Caco-2 (cell line): Measurements from ENCODE around the gene SLC39A12. TPM values are rescaled to one million over a fixed set of nuclear protein-coding genes. Genes with fewer than 3 reads are reported as not detected.

ENCODE experiments used
- BruUV-seq: library from RNA; stranded (reverse); fragments of 400-500 nt; replicated peaks from 2 replicates; lab custom pipeline; 2021; lab: Mats Ljungman, UMichigan
- CTCF ChIA-PET: fragments of 300-600 bp; sonication (Branson Sonifier 250); formaldehyde crosslinking; loops from one replicate; lab custom pipeline; 2022; ENCODE audit warnings: antibody characterized with exemption; lab: Charles Lee
- POLR2A ChIA-PET: fragments of 300-600 bp; sonication (Branson Sonifier 250); formaldehyde crosslinking; loops from one replicate; lab custom pipeline; 2022; ENCODE audit warnings: antibody characterized with exemption; lab: Charles Lee
- DNase-seq, 2 experiments: peaks; one replicate each; pipeline versions ENCODE4 v3.0.0 to v3.0.0-alpha.2; 2020 to 2022
- H3K27me3 ChIP-seq: replicated peaks from 2 replicates; pipeline ENCODE4 v1.6.0; 2011; ENCODE audit warnings: low read length; ENCODE audit not compliant: control insufficient read depth, insufficient read depth
- H3K36me3 ChIP-seq: 2 replicates; pipeline ENCODE4 v1.5.1; 2011; ENCODE audit warnings: low read length; ENCODE audit not compliant: control insufficient read depth, insufficient read depth
- H3K4me1 ChIP-seq: fragments of 250-450 bp; sonication (Bioruptor Pico); 2 replicates; pipeline ENCODE4 v1.5.1; 2020; ENCODE audit warnings: mild to moderate bottlenecking
- H3K4me3 ChIP-seq: 2 replicates; pipeline ENCODE4 v1.5.1; 2011; ENCODE audit warnings: low read depth, mild to moderate bottlenecking, control low read depth, low read length
- H3K9me3 ChIP-seq: fragments of 250-450 bp; sonication (Bioruptor Pico); 2 replicates; pipeline ENCODE4 v1.5.1; 2020; ENCODE audit warnings: mild to moderate bottlenecking, moderate library complexity
- H3K27ac Mint-ChIP-seq: one replicate; pipeline ENCODE4 v1.8.0; 2022; ENCODE audit warnings: mixed read lengths; ENCODE audit not compliant: unreplicated experiment
- H3K27me3 Mint-ChIP-seq: one replicate; pipeline ENCODE4 v1.8.0; 2022; ENCODE audit warnings: mixed read lengths; ENCODE audit not compliant: insufficient read depth, unreplicated experiment
- H3K36me3 Mint-ChIP-seq: one replicate; pipeline ENCODE4 v1.8.0; 2022; ENCODE audit warnings: mild to moderate bottlenecking, mixed read lengths; ENCODE audit not compliant: insufficient read depth, unreplicated experiment
- H3K4me1 Mint-ChIP-seq: one replicate; pipeline ENCODE4 v1.8.0; 2022; ENCODE audit warnings: low read depth, mixed read lengths; ENCODE audit not compliant: unreplicated experiment
- H3K4me3 Mint-ChIP-seq: one replicate; pipeline ENCODE4 v1.8.0; 2022; ENCODE audit warnings: mild to moderate bottlenecking, moderate library complexity, mixed read lengths; ENCODE audit not compliant: unreplicated experiment
- H3K9me3 Mint-ChIP-seq: one replicate; pipeline ENCODE4 v1.8.0; 2022; ENCODE audit warnings: mixed read lengths; ENCODE audit not compliant: unreplicated experiment
- intact Hi-C: fragments of 100-400 bp; cut with micrococcal nuclease; formaldehyde crosslinking; loops from one replicate; pipeline ENCODE4 v1.10.0; 2022; ENCODE audit not compliant: unreplicated experiment
- total RNA-seq: library from RNA; stranded (reverse); gene quantifications from 2 replicates; pipeline ENCODE4 v1.2.3, GENCODE V29; 2022
- TF ChIP-seq, protein P1 (sequence below), 2 experiments: fragments of 200-600 bp in 1 of 2; IDR thresholded peaks; 1 replicate in 1 of 2; 2 replicates in 1 of 2; pipeline versions ENCODE4 v1.5.1 to v1.8.0; 2011 to 2022; ENCODE audit warnings: antibody characterized with exemption in 1 of 2, control low read depth in 1 of 2, inconsistent platforms in 1 of 2, low read depth in 1 of 2, low read length in 1 of 2, mild to moderate bottlenecking in 1 of 2, moderate library complexity in 1 of 2; ENCODE audit not compliant: insufficient read depth in 1 of 2, severe bottlenecking in 1 of 2, unreplicated experiment in 1 of 2

SLC39A12 gene
- total RNA-seq, 1 experiment from 2014 or later = not detected

- no peak for DNase-seq
- no peak overlapping the region for H3K4me3 Mint-ChIP-seq
- no peak overlapping the region for H3K27ac Mint-ChIP-seq
- H3K4me3 ChIP-seq = no peak overlapping the region
- CTCF ChIA-PET = no interaction called here
- H3K36me3 Mint-ChIP-seq = no peaks in the 10 kb centered on the region
- intact Hi-C loops = loop anchor here (10.0 kb wide), 1 partner anchor 100 kb away; no protein-coding TSS in a partner anchor
- H3K36me3 ChIP-seq = no peaks in the 10 kb centered on the region
- POLR2A ChIA-PET = no interaction called here
- peaks cover 7% of the 10 kb centered on the region for H3K9me3 Mint-ChIP-seq
- no peaks in the 10 kb centered on the region for H3K4me1 Mint-ChIP-seq
- H3K9me3 ChIP-seq = no peaks in the 10 kb centered on the region
- no peaks in the 10 kb centered on the region for H3K4me1 ChIP-seq
- no TSS peak for BruUV-seq
- peaks cover 10% of the 10 kb centered on the region for H3K27me3 Mint-ChIP-seq
- TF ChIP-seq, protein P1, sequence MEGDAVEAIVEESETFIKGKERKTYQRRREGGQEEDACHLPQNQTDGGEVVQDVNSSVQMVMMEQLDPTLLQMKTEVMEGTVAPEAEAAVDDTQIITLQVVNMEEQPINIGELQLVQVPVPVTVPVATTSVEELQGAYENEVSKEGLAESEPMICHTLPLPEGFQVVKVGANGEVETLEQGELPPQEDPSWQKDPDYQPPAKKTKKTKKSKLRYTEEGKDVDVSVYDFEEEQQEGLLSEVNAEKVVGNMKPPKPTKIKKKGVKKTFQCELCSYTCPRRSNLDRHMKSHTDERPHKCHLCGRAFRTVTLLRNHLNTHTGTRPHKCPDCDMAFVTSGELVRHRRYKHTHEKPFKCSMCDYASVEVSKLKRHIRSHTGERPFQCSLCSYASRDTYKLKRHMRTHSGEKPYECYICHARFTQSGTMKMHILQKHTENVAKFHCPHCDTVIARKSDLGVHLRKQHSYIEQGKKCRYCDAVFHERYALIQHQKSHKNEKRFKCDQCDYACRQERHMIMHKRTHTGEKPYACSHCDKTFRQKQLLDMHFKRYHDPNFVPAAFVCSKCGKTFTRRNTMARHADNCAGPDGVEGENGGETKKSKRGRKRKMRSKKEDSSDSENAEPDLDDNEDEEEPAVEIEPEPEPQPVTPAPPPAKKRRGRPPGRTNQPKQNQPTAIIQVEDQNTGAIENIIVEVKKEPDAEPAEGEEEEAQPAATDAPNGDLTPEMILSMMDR (IDR thresholded peaks at IDR 0.05; ENCODE audit: insufficient read depth in 1 of 2, low read depth in 1 of 2, low read length in 1 of 2, severe bottlenecking in 1 of 2, unreplicated experiment in 1 of 2) = no peak
- no peaks in the 10 kb centered on the region for H3K27me3 ChIP-seq
Observed at GRCh38 chr10:17915181-17915580, 36.5 kb upstream of the SLC39A12 start.

DNA sequence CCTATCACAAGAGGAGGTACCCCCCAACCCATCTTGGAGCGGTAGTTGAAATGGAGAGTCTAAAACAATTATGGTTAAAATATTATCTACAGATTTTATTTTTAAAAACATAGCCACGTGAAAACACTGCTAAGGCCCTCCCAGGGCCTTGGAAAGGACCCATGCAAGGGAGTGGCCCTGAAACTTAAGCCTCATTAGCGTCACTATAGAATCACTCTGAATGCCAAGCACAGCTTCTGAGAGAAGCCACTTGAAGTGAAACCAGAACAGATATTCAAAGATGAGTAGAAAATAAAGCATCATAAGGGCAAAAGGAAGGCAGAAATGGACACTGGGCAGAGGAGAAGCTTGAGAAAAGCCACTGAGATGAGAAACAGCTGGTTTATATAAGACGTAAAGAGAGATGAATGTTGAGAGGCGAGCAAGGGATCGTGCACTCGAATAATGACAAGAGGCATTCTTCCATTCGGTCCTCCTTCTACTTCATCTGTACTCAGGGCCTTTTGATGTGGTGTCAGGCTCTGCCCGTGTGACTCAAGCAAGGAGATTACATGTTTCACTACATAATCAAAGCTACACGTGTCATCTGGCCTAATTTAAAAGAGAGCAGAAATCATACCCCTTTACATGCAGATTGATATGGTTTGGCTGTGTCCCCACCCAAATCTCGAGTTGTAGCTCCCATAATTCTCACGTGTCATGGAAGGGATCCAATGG is 33.4 kb upstream of the SLC39A12 start:
- Mint-ChIP-seq H3K36me3 (no peaks in the 10 kb centered on the region), H3K27ac (no peak overlapping the region), H3K27me3 (peaks cover 13% of the 10 kb centered on the region), H3K4me3 (no peak overlapping the region), H3K4me1 (no peaks in the 10 kb centered on the region), H3K9me3 (peaks cover 11% of the 10 kb centered on the region)
- no peak for DNase-seq
- no peak overlapping the region for H3K4me3 ChIP-seq
- POLR2A ChIA-PET = interaction anchor here (0.5 kb wide), 1 partner anchor 34 kb away, joined by 4 read pairs; the partner anchor contains the start of gene SLC39A12
- TF ChIP-seq, protein P1 (IDR thresholded peaks at IDR 0.05; ENCODE audit: insufficient read depth in 1 of 2, low read depth in 1 of 2, low read length in 1 of 2, severe bottlenecking in 1 of 2, unreplicated experiment in 1 of 2) = no peak
- intact Hi-C loops = loop anchor here (10.0 kb wide), 1 partner anchor 96 kb away; no protein-coding TSS in a partner anchor
- CTCF ChIA-PET = no interaction called here
- no peaks in the 10 kb centered on the region for H3K27me3 ChIP-seq
- no peaks in the 10 kb centered on the region for H3K9me3 ChIP-seq
- no TSS peak for BruUV-seq
- no peaks in the 10 kb centered on the region for H3K4me1 ChIP-seq
- H3K36me3 ChIP-seq = no peaks in the 10 kb centered on the region

- H3K4me3 Mint-ChIP-seq = no peak overlapping the region
- TF ChIP-seq, protein P1 (IDR thresholded peaks at IDR 0.05; ENCODE audit: insufficient read depth in 1 of 2, low read depth in 1 of 2, low read length in 1 of 2, severe bottlenecking in 1 of 2, unreplicated experiment in 1 of 2) = no peak
- Histone ChIP-seq H3K36me3 (no peaks in the 10 kb centered on the region), H3K4me3 (no peak overlapping the region), H3K27me3 (no peaks in the 10 kb centered on the region; the same call in 1 of the 2 replicates), H3K4me1 (no peaks in the 10 kb centered on the region), H3K9me3 (no peaks in the 10 kb centered on the region)
- DNase-seq = no peak
- no peaks in the 10 kb centered on the region for H3K4me1 Mint-ChIP-seq
- POLR2A ChIA-PET = no interaction called here
- H3K9me3 Mint-ChIP-seq = peaks cover 11% of the 10 kb centered on the region
- intact Hi-C loops = no loop called here
- H3K27ac Mint-ChIP-seq = no peak overlapping the region
- no peaks in the 10 kb centered on the region for H3K36me3 Mint-ChIP-seq
- peaks cover 13% of the 10 kb centered on the region for H3K27me3 Mint-ChIP-seq
- CTCF ChIA-PET = no interaction called here
- BruUV-seq = no TSS peak
Observed at GRCh38 chr10:17921378-17921777, 30.3 kb upstream of the SLC39A12 start.
